Sciatic nerve (tissue), 2 donors: ENCODE results near the gene ST6GALNAC3. TPM values are rescaled to one million over a fixed set of nuclear protein-coding genes. Genes with fewer than 3 reads are reported as not detected.
"Not testable (repeated sequence)": the region's sequence is repeated elsewhere in the genome, so short reads cannot be mapped to it uniquely, and the experiment has no call there.

Experiments used
- ATAC-seq: fragments of 200-7000 bp; cut with Tn5 transposase; one replicate; pipeline ENCODE4 v1.9.1; 2020; ENCODE audit warnings: mild to moderate bottlenecking, moderate library complexity
- DNase-seq: peaks from one replicate; pipeline ENCODE4 v3.0.0-alpha.2; 2020; ENCODE audit warnings: low spot score
- intact Hi-C: fragments of 100-400 bp; cut with DNase I; formaldehyde crosslinking; loops from one replicate; pipeline ENCODE4 v1.14.2; 2022
- total RNA-seq: library from RNA; stranded (reverse); fragmentation: NEBNext Ultra II Directional; extraction: Animal tissue kit (Norgen Biotek cat#: 25700); gene quantifications from one replicate; pipeline ENCODE4 v1.2.1, GENCODE V29; 2021
- donor health status: DM: no; HTN: no; CAD: no.
- donor health status: DM: no; HTN: no; CAD: no.

The ST6GALNAC3 gene
- 12.3 TPM for total RNA-seq

DNA sequence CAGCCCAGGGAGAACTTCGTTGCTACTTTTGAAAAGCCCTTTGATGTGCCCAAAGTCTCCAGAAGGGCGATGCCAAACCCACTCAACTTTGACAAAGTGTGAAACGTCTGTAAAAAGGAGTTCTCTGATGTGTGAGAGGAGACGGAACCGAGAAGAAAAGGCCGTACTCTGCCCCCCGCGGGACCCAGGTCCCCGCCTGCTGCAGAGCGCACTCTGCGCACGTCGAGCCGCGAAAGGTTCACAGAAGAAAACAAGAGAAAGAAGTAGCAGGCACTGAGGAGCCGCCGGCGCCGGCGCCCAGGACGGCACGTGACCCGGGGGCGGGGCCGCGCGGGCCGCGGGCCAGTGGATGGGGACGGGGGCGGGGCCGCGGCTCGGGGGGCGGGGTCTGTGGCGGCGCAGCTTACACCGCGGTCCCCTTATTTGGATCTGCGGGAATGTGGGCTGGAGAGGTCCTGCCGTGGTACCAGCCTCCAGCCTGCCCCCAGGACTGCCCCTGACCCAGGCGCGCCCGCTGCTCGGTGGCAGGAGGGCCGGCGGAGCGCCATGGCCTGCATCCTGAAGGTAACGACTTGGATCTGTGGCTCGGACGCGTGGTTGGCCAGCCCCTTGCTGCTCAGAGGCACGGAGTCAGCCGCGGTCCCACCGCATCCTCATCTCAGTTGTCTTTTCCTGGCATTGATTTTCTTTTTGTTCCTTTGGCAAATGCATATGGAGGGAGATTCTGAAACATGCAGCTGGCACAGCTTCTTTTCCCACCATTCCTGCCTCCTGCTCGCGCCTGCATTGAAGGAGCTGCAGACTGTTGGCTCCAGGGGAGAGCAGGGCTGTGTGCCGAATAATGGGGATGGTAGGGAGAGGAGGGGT is at the start of gene ST6GALNAC3:
ST6GALNAC3 (plus strand) TSS at position 426 of the 867 bp plus-strand sequence.
- DNase-seq (peak; percentile 84), ATAC-seq (peak; percentile 96)
- intact Hi-C loops: no loop called here

DNA sequence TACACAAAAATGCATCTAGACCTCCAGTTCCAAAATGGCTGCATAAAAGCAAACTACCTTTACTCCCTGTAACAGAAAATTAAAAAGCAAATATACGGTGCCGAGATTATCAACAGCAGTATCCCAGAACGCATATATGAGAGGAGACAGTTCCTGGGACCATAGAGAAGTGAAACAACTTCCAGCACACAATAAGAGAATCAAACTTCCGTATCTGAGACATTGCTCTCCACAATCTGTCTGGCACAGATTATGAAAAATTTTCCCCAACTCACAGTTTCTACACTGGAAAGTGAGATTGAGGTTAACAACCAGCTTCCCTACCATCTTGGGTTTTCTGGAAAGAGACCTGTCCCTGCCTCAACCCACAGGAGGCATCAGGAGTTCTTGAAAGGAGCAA is 47.2 kb upstream of the ST6GALNAC3 start:
- intact Hi-C loops: no loop called here
- DNase-seq: no peak
- no peak for ATAC-seq

DNA sequence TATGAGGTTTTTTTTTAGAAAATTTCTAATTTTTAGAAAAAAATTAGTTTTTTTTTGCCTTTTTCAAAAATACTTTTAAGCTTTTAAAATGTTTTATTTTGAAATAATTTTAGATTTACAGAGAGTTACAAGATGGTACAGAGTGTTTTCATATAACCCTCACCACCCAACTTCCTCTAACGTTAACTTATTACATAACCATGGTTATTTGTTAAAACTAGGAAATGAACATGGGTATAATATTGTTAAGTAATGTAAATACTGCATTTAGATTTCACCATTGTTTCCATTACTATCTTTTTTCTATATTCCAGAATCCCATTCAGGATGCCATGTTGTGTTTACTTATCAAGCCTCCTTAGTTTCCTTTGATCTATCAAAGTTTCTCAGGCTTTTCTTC is 45.2 kb upstream of the ST6GALNAC3 start:
- ATAC-seq (no peak), DNase-seq (no peak)
- intact Hi-C loops: no loop called here

DNA sequence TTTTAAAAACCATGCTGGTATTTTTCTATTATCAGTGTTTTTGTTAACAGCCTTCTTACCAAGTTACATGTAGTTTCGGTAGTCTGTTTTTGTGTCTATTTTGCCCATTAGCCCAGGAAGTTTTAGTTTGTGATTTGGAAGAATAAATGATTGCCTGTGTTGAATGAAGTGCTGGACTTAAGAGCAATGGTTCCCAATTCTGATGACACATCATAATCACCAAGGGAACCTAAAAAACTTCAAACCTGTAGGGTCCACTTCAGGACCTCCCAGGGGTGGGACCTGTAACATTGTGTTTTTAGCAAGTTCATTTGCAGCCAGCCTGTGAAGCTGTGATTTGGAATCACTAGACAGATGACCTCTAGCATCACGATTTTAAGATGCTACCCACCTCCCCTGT is 43.0 kb upstream of the ST6GALNAC3 start:
- intact Hi-C loops: no loop called here
- DNase-seq (no peak), ATAC-seq (no peak)

DNA sequence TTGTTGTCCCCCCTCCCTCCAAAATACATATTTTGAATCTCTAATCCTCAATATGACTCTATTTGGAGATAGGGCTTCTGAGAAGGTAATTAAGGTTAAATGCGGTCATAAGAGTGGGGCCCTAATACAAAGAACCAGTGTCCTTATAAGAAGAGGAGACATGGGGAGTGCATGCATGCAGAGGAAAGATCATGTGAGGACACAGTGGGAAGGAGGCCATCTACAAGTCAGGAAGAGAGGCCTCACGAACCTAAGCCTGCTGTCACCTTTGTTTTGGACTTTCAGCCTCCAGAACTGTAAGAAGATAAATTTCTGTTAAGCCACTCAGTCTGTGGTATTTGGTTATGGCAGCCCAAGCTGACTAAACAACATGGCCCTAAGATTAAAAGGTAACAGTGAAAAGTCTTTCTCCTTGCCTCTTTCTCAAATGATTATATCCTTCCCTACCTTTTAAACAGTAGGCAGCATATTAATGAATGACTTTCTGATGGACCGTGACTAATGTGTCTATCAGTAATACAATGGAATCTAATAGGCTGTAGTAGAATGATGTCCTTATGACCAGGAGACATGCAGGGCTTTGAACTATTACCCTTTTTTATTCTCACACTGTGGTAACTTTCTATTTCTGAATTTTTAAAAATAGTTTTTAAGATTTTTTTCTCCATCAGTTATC is 40.6 kb upstream of the ST6GALNAC3 start:
- DNase-seq (no peak), ATAC-seq (no peak)
- intact Hi-C loops: no loop called here

DNA sequence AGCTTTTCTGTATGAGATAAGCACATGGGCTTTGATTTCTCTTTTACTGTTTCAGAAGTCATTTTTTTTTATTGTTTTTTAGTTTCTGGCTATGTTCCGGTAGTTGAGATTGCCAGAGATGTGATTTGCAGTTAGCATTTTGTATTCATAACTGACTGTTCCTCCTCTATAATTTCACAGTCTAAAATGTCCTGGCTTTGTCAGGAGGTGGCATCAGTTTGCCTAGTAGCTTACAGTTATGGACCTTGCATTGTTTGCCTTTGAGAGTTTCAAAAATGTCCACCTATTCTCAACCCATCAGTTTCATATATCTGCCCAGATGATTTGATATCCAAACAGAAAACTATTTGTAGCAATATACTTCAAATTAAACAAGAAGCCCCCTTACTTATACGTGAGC is 39.5 kb upstream of the ST6GALNAC3 start:
- DNase-seq (no peak), ATAC-seq (no peak)
- intact Hi-C loops: no loop called here

DNA sequence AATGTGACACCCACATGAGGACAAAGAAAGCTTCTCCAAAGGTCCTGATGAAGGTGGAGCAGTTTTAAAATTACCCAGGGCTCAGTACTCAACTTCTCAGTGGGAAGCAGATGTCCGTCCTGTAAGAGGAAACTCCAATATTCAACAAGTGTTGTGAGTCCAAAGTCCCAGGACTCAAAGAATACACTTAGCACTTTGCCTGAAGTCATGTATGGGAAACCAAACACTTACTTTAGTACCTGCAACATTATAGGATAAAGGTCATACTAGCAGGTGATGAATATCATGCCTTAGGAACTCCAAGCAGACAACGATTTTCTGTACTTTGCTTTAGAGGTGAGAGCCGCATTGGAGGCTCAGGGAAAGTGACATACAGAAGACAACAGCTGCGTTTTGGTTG is 37.2 kb upstream of the ST6GALNAC3 start:
- DNase-seq (no peak), ATAC-seq (no peak)
- intact Hi-C loops: no loop called here

DNA sequence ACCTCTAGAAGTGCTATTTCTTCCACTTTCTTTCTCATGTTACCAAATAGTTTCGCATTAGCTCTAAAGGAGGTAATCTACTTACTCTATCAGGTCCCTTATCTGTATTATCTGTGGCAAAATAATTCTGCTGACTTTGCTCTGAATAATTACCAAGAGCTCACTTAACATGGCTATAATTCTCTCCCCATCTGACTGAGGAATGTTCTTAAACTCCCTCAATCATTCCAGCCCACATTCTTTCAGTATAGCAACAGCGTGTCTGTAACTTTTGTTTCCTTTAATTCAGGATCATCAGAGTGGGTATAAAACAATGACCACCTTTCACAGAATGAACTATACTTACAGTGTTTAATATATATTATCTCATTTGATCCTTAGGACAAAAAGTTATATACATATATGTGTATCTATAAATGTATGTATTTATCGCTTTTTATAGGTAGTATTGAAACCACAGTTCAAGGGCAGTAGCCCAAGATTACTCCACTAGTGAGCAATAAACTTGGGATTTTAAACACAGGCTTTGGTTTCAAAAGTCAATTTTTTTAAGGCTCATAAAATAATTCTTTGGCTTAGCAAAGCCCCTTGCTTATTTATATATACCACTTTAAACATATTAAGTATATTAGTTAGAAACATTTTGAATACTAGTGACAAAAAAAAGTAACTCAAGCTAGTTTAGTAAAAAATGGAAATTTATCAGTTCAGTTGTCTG is 36.1 kb upstream of the ST6GALNAC3 start:
- DNase-seq: no peak
- ATAC-seq: no peak
- intact Hi-C loops: no loop called here

DNA sequence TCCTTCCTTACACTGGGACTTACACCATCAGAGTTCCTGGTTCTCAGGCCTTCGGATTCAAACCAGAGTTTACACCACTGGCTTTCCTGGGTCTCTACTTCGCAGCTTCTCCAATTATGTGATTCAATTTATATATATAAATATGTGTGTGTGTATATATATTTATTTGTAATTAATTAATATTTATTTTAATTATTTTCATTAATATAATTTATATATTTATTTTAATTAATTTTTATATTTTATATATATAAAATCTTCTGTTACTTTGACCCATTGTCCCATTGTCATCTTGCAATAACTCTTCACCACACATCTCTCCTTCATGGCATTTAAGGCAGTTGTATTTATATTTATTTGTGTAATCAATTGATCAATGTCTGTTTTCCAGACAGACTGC is 28.4 kb upstream of the ST6GALNAC3 start:
- intact Hi-C loops: no loop called here
- DNase-seq: no peak
- no peak for ATAC-seq

DNA sequence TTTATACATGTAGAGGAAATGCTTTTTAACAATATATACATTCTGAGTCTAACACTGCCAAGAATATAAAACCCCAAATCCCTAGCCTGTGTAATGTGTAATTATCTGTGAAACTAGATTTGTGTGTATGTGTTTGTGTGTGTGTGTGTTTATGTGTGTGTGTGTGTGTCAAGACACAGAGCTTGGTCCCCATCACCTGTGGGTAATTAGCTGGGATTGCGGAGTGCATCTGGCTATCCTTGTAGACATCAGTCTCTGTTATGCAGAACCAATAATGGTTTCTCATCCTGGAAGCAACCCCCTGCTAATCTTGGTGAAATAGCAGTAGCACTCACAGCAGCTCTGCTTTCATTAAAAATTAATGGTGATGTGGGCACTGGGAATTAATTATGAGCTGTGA is 26.3 kb upstream of the ST6GALNAC3 start:
- ATAC-seq (no peak), DNase-seq (no peak)
- intact Hi-C loops: no loop called here

DNA sequence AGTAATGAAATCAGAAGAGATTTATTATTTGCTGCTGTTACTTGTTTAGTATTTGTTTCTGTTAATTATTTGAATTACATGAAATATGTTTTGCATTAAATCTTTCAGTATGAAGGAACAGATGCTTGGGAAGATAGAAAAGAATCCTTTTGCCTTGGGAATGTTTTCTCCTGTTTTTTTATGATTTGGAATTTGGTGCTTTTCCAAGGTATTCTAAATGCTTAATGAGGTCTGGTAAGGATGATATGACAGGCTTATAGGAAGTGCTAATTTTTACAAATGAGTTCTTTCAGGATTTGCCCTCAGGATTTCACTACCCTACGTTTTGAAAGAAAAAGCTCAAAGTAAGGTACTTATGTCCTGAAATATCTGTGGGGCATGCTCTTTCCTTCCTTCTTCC is 25.6 kb upstream of the ST6GALNAC3 start:
- ATAC-seq (no peak), DNase-seq (no peak)
- intact Hi-C loops: no loop called here

DNA sequence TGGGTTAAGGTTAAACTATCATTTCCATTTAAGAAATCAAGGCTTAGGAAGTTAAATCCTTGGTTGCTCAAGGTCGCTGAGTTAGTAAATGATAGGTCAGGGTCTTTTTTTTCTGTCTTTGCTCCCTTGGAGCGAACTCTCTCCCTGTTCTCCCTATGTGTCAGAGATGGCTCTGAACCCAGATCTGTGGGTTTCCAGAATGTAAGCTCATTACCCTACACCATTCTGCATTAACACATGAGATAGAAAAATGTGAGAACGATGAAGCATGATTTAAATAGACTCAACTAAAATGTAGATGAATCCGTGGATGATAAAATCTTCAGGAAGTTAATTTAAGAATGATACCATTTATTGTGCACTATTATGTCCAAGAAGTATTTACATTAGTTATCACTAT is 25.0 kb upstream of the ST6GALNAC3 start:
- ATAC-seq (no peak), DNase-seq (no peak)
- intact Hi-C loops: no loop called here

DNA sequence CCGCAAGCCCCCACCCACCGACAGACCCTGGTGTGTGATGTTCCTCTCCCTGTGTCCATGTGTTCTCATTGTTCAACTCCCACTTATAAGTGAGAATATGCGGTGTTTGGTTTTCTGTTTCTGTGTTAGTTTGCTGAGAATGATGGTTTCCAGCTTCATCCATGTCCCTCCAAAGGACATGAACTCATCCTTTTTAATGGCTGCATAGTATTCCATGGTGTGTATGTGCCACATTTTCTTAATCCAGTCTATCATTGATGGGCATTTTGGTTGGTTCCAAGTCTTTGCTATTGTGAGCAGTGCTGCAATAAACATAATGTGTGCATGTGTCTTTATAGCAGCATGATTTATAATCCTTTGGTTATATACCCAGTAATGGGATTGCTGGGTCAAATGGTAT is 24.5 kb upstream of the ST6GALNAC3 start:
- ATAC-seq, DNase-seq, intact Hi-C loops: not testable (repeated sequence)

DNA sequence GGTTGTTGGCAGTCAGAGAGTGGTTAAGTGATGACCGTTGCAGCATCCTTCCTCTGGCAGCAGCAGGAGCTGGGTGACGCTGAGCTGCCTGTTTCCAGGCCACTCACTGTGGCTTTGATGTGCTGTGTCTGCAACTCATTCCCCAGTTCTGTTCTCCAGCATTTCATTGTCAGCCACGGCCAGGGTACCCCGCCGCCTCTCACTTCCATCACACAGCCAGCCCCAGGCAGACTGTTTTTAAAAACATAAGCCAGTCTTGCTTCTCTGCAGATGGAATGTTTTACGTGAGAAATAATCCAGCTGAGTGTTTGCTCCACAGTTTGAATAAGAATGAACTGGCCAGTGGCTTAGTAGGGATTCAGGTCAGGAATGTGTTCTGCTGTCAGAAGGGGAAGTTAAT is 21.5 kb upstream of the ST6GALNAC3 start:
- intact Hi-C loops: no loop called here
- DNase-seq (no peak), ATAC-seq (no peak)

DNA sequence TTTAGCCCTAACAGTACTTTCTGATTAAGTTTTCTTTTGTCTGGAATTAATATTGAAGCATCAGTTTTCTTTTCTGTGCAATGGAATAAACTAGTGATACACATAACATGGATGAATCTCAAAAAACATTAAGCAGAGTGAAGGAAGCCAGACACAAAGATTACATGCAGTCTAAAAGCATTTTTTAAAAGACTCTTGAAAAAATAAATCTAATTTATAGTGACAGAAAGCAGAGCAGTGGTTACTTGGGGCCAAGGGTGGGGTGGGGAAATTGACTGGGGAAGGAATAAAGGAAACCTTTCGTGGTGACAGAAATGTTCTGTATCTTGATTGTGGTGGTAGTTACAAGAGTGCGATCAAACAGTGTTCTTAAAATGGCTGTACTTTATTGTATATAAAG is 20.2 kb upstream of the ST6GALNAC3 start:
- DNase-seq (no peak), ATAC-seq (no peak)
- intact Hi-C loops: no loop called here

DNA sequence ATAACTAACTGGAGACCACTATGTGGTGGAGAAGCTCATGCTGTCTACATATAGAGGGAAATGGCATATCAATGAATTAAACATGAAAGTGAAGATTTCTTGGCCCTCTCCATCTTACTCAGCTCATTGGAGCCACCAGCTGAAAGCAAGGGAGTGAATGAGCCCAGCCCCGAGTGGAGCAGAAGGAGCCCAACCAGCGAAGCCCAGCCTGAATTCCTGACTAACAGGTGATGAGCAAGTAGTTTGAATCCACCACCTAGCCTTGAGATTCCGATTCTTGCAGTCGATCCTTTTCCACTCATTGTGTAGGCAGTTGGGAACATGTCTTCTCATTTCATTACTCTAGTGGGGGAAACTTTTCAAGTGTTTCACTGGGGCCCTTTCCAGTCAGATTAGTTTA is 18.6 kb upstream of the ST6GALNAC3 start:
- intact Hi-C loops: no loop called here
- DNase-seq (no peak), ATAC-seq (no peak)

DNA sequence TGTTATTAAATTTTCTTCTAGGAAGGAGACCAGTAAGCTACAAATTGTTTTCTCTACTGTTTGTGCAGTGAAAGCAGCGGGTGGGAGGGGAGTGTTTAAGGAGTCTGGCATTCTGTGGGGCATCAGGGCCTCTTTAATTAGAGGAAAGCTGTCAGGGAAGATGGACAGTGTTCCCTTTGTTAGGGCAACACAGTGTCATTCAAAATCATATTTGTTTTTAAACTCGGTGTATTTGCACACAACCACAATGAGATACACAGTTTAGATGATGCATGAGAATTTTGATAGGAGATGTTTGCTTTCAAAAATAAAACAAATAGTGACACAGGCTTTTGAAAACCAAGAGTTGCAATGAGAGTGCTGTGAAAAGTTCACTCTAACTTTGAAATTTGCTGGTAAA is 15.1 kb upstream of the ST6GALNAC3 start:
- ATAC-seq (no peak), DNase-seq (no peak)
- intact Hi-C loops: no loop called here

DNA sequence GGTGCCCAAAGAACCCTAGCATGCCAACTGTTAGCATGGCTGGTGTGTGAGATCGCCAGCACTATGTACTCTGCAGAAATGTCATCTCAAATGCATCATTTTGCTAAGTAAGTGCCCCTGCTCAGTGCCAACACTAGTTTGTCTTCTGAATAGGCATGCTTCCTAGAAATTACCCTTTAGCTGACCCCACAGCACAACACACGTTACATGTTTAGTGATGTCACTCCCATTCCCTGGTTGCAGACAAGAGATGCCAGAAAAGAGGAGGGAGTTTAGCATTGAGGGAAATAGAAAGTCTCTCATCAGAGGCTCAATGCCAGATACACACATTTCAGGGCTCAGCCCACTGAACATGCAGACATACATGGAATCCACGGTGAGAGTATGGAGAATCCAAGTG is 9.3 kb upstream of the ST6GALNAC3 start:
- intact Hi-C loops: no loop called here
- ATAC-seq (no peak), DNase-seq (no peak)

DNA sequence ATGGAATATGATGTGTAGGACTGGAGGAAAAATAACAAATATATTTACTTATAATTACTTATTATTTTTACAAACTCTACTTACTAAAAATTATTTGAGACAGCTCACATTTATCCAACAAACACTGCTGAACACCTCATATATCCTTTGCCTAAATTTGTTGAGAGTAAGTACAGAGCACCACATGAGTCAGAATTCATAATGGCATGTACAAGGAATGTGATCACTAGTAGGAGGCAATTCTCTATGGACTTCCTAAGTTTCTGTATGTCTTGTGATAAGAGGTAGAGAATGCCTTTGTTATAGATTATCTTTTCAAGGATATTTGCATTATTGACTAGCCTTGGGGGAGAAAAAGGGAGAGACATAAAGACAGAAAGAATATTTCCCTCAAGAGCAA is 8.2 kb upstream of the ST6GALNAC3 start:
- ATAC-seq: no peak
- intact Hi-C loops: no loop called here

DNA sequence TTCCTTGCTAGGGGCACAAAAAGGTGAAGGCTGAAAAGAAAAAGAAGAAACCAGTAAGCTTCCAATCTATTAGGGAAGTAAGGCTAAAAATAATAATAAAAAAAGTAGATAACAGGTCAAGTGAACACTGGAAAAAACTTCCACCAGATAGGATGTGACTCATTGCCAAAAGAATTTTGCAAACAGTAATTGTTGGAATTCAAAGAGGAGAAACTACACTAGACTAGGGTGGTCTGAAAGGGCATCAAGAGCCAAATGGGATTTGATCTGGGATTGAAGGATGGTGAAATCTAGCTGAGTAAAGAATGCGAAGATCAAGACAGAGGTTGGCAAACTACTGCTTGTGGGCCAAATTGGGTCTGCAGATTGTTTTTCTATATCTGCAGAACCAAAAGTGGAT is 6.0 kb upstream of the ST6GALNAC3 start:
- ATAC-seq: no peak
- no peak for DNase-seq
- intact Hi-C loops: no loop called here

More for the DNA sequence above, 8.2 kb upstream of the ST6GALNAC3 start:
- DNase-seq: no peak
